Subcutaneous adipose tissue (tissue), 4 donors: ENCODE results near the gene SHISAL1. TPM values are rescaled to one million over a fixed set of nuclear protein-coding genes. Genes with fewer than 3 reads are reported as not detected.

Source experiments
- CTCF ChIP-seq: fragments of 450-650 bp; IDR thresholded peaks from one replicate; pipeline ENCODE4 v1.5.1; 2016; ENCODE audit warnings: low read depth, mild to moderate bottlenecking, control low read depth, antibody characterized with exemption, moderate library complexity
- total RNA-seq, 4 donors: library from RNA; depleted of rRNA; stranded (reverse); fragments of >200 nt; gene quantifications; one replicate each; pipeline ENCODE4 v1.1.0, GENCODE V29; 2016

Gene SHISAL1
- total RNA-seq, 4 donors from 2014 or later: 0.34 to 0.49 (median 0.44) TPM; not detected in 1

- no peak for TF ChIP-seq CTCF
Measured at GRCh38 chr22:44271732-44272400, 40.9 kb downstream of the SHISAL1 start.

- no peak for TF ChIP-seq CTCF
Measured at GRCh38 chr22:44271010-44271500, 41.7 kb downstream of the SHISAL1 start.

GRCh38 chr22:44270556-44270880 is 42.2 kb downstream of the SHISAL1 start:
- no peak for TF ChIP-seq CTCF

GRCh38 chr22:44269757-44270555 is 42.8 kb downstream of the SHISAL1 start:
- no peak for TF ChIP-seq CTCF

GRCh38 chr22:44269117-44269498 is 43.6 kb downstream of the SHISAL1 start:
- no peak for TF ChIP-seq CTCF

- no peak for TF ChIP-seq CTCF
Measured at GRCh38 chr22:44268431-44269116, 44.2 kb downstream of the SHISAL1 start.

GRCh38 chr22:44267856-44268255 is 44.9 kb downstream of the SHISAL1 start:
- no peak for TF ChIP-seq CTCF
